ENCODE measurements around the gene PRELID2. TPM values are rescaled to one million over a fixed set of nuclear protein-coding genes. Genes with fewer than 3 reads are reported as not detected.

PRELID2 gene
- total RNA-seq, 1 donor from 2014 or later: 9.2 TPM

DNA sequence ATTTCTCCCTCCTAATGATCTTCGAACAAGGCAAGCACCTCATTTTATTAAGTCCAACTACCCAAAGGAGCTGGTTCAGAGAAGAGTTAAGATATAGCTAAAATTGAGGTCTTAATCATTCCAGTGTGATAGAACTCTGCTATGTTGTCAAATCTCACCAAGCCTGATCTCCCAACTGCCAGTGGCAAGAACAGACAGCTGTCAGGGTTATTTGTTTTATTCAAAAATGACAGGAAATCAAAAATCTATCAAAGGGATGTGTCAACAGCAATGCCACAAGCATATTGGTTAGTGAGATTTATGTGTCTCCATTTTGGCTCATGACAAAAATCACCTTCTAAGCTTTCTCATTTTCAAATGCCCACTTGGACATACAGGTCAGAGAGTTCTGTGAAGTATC lies 74.5 kb downstream of the PRELID2 start:
- Histone ChIP-seq H3K4me1 (ENCODE audit: insufficient read depth, low read length) (no peaks in the 10 kb centered on the region), H3K79me2 (ENCODE audit: insufficient read depth, low read length) (no peaks in the 10 kb centered on the region), H3K36me3 (ENCODE audit: insufficient read depth, low read length) (no peaks in the 10 kb centered on the region), H3K9ac (ENCODE audit: low read length) (no peak overlapping the region), H3K27ac (ENCODE audit: low read depth, low read length) (no peak overlapping the region), H2AFZ (ENCODE audit: low read depth, low read length) (no peak overlapping the region), H3K4me3 (ENCODE audit: insufficient read depth, low read depth, low read length) (no peak overlapping the region), H3K27me3 (ENCODE audit: insufficient read depth, low read length) (no peaks in the 10 kb centered on the region), H3K4me2 (ENCODE audit: low read length) (no peak overlapping the region), H3K9me3 (ENCODE audit: insufficient read depth, low read depth, low read length) (no peaks in the 10 kb centered on the region), H4K20me1 (ENCODE audit: insufficient read depth, low read length) (no peaks in the 10 kb centered on the region)
- H3K27ac Mint-ChIP-seq (ENCODE audit: unreplicated experiment): no peak overlapping the region
- no peaks in the 10 kb centered on the region for H3K9me3 Mint-ChIP-seq (ENCODE audit: unreplicated experiment)
- no peaks in the 10 kb centered on the region for H3K27me3 Mint-ChIP-seq (ENCODE audit: low read depth, unreplicated experiment)
- DNase-seq (ENCODE audit: low read depth) (no peak), FAIRE-seq (no peak)
- H3K4me3 Mint-ChIP-seq (ENCODE audit: unreplicated experiment): no peak overlapping the region
- no peaks in the 10 kb centered on the region for H3K4me1 Mint-ChIP-seq (ENCODE audit: low read depth, unreplicated experiment)
- no peak for TF ChIP-seq EZH2 (IDR thresholded peaks at IDR 0.05; ENCODE audit: insufficient read depth, low read length)
- TF ChIP-seq, protein P1, sequence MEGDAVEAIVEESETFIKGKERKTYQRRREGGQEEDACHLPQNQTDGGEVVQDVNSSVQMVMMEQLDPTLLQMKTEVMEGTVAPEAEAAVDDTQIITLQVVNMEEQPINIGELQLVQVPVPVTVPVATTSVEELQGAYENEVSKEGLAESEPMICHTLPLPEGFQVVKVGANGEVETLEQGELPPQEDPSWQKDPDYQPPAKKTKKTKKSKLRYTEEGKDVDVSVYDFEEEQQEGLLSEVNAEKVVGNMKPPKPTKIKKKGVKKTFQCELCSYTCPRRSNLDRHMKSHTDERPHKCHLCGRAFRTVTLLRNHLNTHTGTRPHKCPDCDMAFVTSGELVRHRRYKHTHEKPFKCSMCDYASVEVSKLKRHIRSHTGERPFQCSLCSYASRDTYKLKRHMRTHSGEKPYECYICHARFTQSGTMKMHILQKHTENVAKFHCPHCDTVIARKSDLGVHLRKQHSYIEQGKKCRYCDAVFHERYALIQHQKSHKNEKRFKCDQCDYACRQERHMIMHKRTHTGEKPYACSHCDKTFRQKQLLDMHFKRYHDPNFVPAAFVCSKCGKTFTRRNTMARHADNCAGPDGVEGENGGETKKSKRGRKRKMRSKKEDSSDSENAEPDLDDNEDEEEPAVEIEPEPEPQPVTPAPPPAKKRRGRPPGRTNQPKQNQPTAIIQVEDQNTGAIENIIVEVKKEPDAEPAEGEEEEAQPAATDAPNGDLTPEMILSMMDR (IDR thresholded peaks at IDR 0.05; ENCODE audit: insufficient read depth, low read depth, low read length): no peak
- peaks cover 6% of the 10 kb centered on the region for H3K36me3 Mint-ChIP-seq (ENCODE audit: low read depth, unreplicated experiment)

DNA sequence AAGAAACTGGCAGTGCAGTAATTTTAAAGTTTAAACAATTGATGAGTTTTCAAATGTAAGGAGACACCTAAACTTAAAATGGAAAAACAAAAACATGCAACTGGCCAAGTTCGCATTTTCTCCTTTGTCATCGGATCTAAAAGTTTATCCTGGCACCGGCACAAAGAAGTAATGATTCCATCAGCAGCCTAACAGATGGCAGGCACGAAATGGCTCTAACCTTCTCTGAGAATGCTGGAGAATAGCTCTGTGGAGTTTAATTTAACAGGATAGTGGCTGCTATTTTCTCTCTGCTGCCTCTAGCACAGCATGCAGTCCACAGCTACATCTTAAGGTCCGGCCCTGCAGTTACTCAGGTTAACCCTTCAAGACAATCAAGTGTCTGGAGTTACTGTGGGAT lies 82.2 kb downstream of the PRELID2 start:
- Mint-ChIP-seq H3K36me3 (ENCODE audit: low read depth, unreplicated experiment) (no peaks in the 10 kb centered on the region), H3K9me3 (ENCODE audit: unreplicated experiment) (peaks cover 3% of the 10 kb centered on the region), H3K4me3 (ENCODE audit: unreplicated experiment) (no peak overlapping the region), H3K4me1 (ENCODE audit: low read depth, unreplicated experiment) (peaks cover 4% of the 10 kb centered on the region), H3K27me3 (ENCODE audit: low read depth, unreplicated experiment) (no peaks in the 10 kb centered on the region), H3K27ac (ENCODE audit: unreplicated experiment) (no peak overlapping the region)
- FAIRE-seq (no peak), DNase-seq (ENCODE audit: low read depth) (peak; percentile 55)
- H3K79me2 ChIP-seq (ENCODE audit: insufficient read depth, low read length): no peaks in the 10 kb centered on the region
- H3K27ac ChIP-seq (ENCODE audit: low read depth, low read length): no peak overlapping the region
- no peaks in the 10 kb centered on the region for H4K20me1 ChIP-seq (ENCODE audit: insufficient read depth, low read length)
- TF ChIP-seq, protein P1 (IDR thresholded peaks at IDR 0.05; ENCODE audit: insufficient read depth, low read depth, low read length): no peak
- no peak for TF ChIP-seq EZH2 (IDR thresholded peaks at IDR 0.05; ENCODE audit: insufficient read depth, low read length)
- no peaks in the 10 kb centered on the region for H3K27me3 ChIP-seq (ENCODE audit: insufficient read depth, low read length)
- H3K36me3 ChIP-seq (ENCODE audit: insufficient read depth, low read length): no peaks in the 10 kb centered on the region
- peaks cover 17% of the 10 kb centered on the region for H3K4me1 ChIP-seq (ENCODE audit: insufficient read depth, low read length)
- H3K4me3 ChIP-seq (ENCODE audit: insufficient read depth, low read depth, low read length): no peak overlapping the region
- H3K9me3 ChIP-seq (ENCODE audit: insufficient read depth, low read depth, low read length): no peaks in the 10 kb centered on the region
- H2AFZ ChIP-seq (ENCODE audit: low read depth, low read length): peak overlapping the region; percentile 49
- H3K9ac ChIP-seq (ENCODE audit: low read length): no peak overlapping the region
- peak overlapping the region; percentile 68 for H3K4me2 ChIP-seq (ENCODE audit: low read length)

DNA sequence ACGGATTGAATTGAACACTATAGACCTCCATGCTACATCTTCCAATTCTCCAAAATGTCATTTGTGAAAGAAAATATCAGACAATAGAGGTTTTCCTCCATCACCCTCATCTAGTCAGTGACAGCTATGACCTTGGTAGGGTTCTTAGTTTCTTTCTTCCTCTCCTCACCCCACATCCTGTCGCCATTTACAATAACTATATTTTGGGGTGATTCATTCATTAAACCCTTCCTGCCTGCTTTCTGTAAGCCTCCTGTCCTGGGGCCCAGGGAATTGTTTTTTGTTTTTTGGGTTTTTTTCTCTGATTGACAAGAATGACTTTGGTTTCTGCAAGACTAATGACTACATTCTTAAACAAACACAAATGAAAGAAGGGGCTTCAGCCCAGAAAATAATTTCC lies 82.6 kb downstream of the PRELID2 start:
- Histone ChIP-seq H3K9me3 (ENCODE audit: insufficient read depth, low read depth, low read length) (no peaks in the 10 kb centered on the region), H3K27ac (ENCODE audit: low read depth, low read length) (no peak overlapping the region), H3K27me3 (ENCODE audit: insufficient read depth, low read length) (no peaks in the 10 kb centered on the region), H3K9ac (ENCODE audit: low read length) (no peak overlapping the region), H3K4me1 (ENCODE audit: insufficient read depth, low read length) (peaks cover 17% of the 10 kb centered on the region), H3K36me3 (ENCODE audit: insufficient read depth, low read length) (no peaks in the 10 kb centered on the region), H4K20me1 (ENCODE audit: insufficient read depth, low read length) (no peaks in the 10 kb centered on the region), H2AFZ (ENCODE audit: low read depth, low read length) (peak overlapping the region; percentile 19), H3K79me2 (ENCODE audit: insufficient read depth, low read length) (no peaks in the 10 kb centered on the region), H3K4me2 (ENCODE audit: low read length) (peak overlapping the region; percentile 68), H3K4me3 (ENCODE audit: insufficient read depth, low read depth, low read length) (peak overlapping the region; percentile 11)
- peaks cover 4% of the 10 kb centered on the region for H3K4me1 Mint-ChIP-seq (ENCODE audit: low read depth, unreplicated experiment)
- H3K9me3 Mint-ChIP-seq (ENCODE audit: unreplicated experiment): peaks cover 3% of the 10 kb centered on the region
- H3K27ac Mint-ChIP-seq (ENCODE audit: unreplicated experiment): no peak overlapping the region
- FAIRE-seq (no peak), DNase-seq (ENCODE audit: low read depth) (peak; percentile 6)
- H3K27me3 Mint-ChIP-seq (ENCODE audit: low read depth, unreplicated experiment): no peaks in the 10 kb centered on the region
- TF ChIP-seq, protein P1 (IDR thresholded peaks at IDR 0.05; ENCODE audit: insufficient read depth, low read depth, low read length): no peak
- TF ChIP-seq EZH2 (IDR thresholded peaks at IDR 0.05; ENCODE audit: insufficient read depth, low read length): no peak
- H3K4me3 Mint-ChIP-seq (ENCODE audit: unreplicated experiment): no peak overlapping the region
- H3K36me3 Mint-ChIP-seq (ENCODE audit: low read depth, unreplicated experiment): peaks cover 2% of the 10 kb centered on the region

Data from astrocyte (in vitro differentiated cells and primary cell).